Activated CD4-positive, alpha-beta T cell treated with anti-CD3 and anti-CD28 coated beads, Interleukin-2, amount 10 ng/mL, durations not matched to agents 7 days and 5 days (primary cell): ENCODE data around the gene SLC7A8. TPM values are rescaled to one million over a fixed set of nuclear protein-coding genes. Genes with fewer than 3 reads are reported as not detected.

Source experiments
- CTCF ChIA-PET: fragments of 350-600 bp; sonication (Branson Sonifier 250); formaldehyde crosslinking; loops from one replicate; lab custom pipeline; 2021; ENCODE audit warnings: antibody characterized with exemption; lab: Charles Lee
- POLR2A ChIA-PET: fragments of 350-600 bp; sonication (Branson Sonifier 250); formaldehyde crosslinking; loops from one replicate; lab custom pipeline; 2021; ENCODE audit warnings: antibody characterized with exemption; lab: Charles Lee
- DNase-seq: peaks from one replicate; pipeline ENCODE4 v3.0.0-alpha.2; 2020
- H3K27ac Mint-ChIP-seq: one replicate; pipeline ENCODE4 v1.8.0; 2021; ENCODE audit warnings: mild to moderate bottlenecking, moderate library complexity, mixed read lengths
- H3K27me3 Mint-ChIP-seq: one replicate; pipeline ENCODE4 v1.8.0; 2021; ENCODE audit warnings: mixed read lengths
- H3K36me3 Mint-ChIP-seq: one replicate; pipeline ENCODE4 v1.8.0; 2021; ENCODE audit warnings: low read depth, mixed read lengths
- H3K4me1 Mint-ChIP-seq: one replicate; pipeline ENCODE4 v1.8.0; 2021; ENCODE audit warnings: mixed read lengths
- H3K4me3 Mint-ChIP-seq: one replicate; pipeline ENCODE4 v1.8.0; 2021; ENCODE audit warnings: mild to moderate bottlenecking, moderate library complexity, mixed read lengths
- H3K9me3 Mint-ChIP-seq: one replicate; pipeline ENCODE4 v1.8.0; 2021; ENCODE audit warnings: mixed read lengths
- total RNA-seq, 2 experiments: library from RNA; stranded (reverse); gene quantifications; one replicate each; pipeline ENCODE4 v1.2.3, GENCODE V29; 2021

Gene SLC7A8
- total RNA-seq, 2 experiments from 2014 or later: 0.27 to 0.64 TPM

DNA sequence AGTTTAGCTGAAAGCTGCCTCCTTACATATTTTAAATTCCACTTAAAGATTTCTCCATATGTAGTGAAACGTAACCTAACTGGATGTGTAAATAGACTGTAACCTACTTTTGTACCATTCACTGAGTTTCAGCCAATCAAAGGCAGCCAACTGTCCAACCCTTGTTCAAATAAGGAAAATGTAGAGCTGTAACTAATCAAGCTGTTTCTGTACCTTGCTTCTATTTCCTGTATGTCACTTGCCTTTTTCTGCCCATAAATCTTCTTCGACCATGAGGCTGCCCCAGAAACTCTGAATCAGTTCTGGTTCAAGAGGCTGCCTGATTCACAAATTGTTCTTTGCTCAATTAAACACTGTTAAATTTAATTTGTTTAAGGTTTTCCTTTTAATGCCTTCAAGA is 6.3 kb downstream of the SLC7A8 start:
- H3K4me1 Mint-ChIP-seq: peaks cover 8% of the 10 kb centered on the region
- no peak for DNase-seq
- H3K9me3 Mint-ChIP-seq: no peaks in the 10 kb centered on the region
- H3K36me3 Mint-ChIP-seq: no peaks in the 10 kb centered on the region
- ChIA-PET POLR2A (no interaction called here), CTCF (interaction anchor here (0.6 to 1.7 kb wide), 7 partner anchors 9 to 1859 kb away, joined by 3 to 5 read pairs (median 3); no protein-coding TSS in a partner anchor)
- H3K27me3 Mint-ChIP-seq: peaks cover 28% of the 10 kb centered on the region
- no peak overlapping the region for H3K4me3 Mint-ChIP-seq
- H3K27ac Mint-ChIP-seq: no peak overlapping the region

DNA sequence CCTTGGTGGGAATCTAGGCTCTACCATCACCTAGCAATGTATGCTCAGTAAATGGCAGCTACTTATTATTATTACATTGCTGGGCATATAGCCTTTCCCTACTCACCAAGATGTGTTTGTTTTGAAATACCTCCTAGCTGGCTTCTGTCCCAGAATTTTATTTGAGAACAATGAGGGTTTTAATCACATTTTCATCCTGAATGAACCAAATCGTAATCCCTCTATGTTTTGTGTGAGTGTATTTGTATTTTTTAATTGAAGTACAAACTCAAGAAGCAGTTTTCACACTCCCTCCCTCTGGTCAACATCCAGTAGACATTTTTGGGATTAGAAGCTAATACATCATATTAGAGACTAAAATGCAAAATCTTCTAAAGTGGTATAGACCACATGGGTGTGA is 7.6 kb downstream of the SLC7A8 start:
- H3K27ac Mint-ChIP-seq: no peak overlapping the region
- CTCF ChIA-PET: interaction anchor here (1.7 to 2.5 kb wide), 2 partner anchors 8 to 55 kb away, joined by 5 to 12 read pairs; no protein-coding TSS in a partner anchor
- H3K27me3 Mint-ChIP-seq: peaks cover 24% of the 10 kb centered on the region
- H3K4me3 Mint-ChIP-seq: no peak overlapping the region
- POLR2A ChIA-PET: no interaction called here
- no peaks in the 10 kb centered on the region for H3K36me3 Mint-ChIP-seq
- no peak for DNase-seq
- H3K9me3 Mint-ChIP-seq: no peaks in the 10 kb centered on the region
- peaks cover 9% of the 10 kb centered on the region for H3K4me1 Mint-ChIP-seq

DNA sequence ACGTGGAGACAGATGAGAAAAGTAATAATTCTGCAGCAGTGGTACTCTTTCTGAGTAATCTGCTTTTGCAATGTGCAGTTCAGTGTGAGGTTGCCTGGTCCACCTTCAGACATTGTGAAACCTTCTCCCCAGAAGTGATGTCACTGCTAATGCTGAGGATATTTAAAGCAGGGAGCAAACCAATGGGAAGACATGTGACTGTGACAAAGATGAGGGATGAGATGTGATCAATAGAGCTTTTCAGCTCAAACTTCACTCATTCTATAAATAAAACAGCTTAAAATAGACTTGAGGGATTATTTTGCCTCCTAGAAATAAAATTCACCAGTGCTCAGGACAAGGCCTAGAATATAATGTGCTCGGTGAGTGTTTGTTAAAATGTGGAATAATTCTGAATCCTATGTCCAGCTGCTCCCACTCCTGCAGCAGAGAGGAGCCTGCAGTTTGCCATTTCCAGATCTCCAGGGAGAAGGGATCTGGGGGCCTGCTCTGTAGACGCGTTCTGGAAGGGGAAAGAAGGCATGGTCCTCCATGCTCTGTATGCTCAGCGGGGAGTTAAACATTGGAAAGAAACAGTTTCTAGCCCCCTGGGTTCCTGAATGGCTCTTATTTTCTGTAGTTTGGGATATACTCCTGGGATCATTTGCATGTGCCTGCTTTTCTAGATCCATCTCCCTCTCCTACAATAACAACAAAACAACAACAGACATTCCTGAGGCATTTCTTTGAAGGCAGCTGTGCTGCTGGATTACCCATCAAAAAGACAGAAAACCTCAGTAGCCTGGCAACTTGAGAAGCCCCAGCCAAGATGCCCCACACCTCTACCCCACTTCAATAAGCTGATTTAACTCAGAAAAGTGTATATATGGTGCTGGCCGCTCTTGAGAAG is 8.9 kb downstream of the SLC7A8 start:
- H3K4me3 Mint-ChIP-seq: no peak overlapping the region
- no peak overlapping the region for H3K27ac Mint-ChIP-seq
- no peaks in the 10 kb centered on the region for H3K36me3 Mint-ChIP-seq
- no peaks in the 10 kb centered on the region for H3K9me3 Mint-ChIP-seq
- peaks cover 17% of the 10 kb centered on the region for H3K27me3 Mint-ChIP-seq
- CTCF ChIA-PET: interaction anchor here (2.5 kb wide), 1 partner anchor 54 kb away, joined by 12 read pairs; no protein-coding TSS in a partner anchor
- peaks cover 9% of the 10 kb centered on the region for H3K4me1 Mint-ChIP-seq
- POLR2A ChIA-PET: no interaction called here
- DNase-seq: no peak

DNA sequence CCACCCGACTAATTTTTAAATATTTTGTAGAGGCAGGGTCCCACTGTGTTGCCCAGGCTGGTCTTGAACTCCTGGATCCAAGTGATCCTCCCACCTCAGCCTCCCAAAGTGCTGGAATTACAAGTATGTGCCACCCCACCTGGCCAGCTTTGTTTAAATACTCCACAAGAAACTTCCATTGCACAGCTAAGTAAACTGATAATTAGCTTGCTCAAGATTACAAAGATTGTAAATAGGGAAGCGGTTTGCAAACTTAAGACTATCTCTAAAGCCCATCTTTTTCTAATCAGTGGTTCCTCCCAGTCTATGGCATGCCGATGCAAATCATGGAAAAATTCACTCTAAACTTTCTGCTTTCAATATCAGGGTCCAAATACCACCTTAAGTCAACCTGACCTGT is 9.7 kb downstream of the SLC7A8 start:
- Mint-ChIP-seq H3K4me3 (no peak overlapping the region), H3K27ac (no peak overlapping the region), H3K9me3 (no peaks in the 10 kb centered on the region), H3K4me1 (peaks cover 9% of the 10 kb centered on the region), H3K27me3 (peaks cover 12% of the 10 kb centered on the region), H3K36me3 (no peaks in the 10 kb centered on the region)
- CTCF ChIA-PET: interaction anchor here (2.5 kb wide), 1 partner anchor 53 kb away, joined by 12 read pairs; no protein-coding TSS in a partner anchor
- POLR2A ChIA-PET: no interaction called here
- no peak for DNase-seq

DNA sequence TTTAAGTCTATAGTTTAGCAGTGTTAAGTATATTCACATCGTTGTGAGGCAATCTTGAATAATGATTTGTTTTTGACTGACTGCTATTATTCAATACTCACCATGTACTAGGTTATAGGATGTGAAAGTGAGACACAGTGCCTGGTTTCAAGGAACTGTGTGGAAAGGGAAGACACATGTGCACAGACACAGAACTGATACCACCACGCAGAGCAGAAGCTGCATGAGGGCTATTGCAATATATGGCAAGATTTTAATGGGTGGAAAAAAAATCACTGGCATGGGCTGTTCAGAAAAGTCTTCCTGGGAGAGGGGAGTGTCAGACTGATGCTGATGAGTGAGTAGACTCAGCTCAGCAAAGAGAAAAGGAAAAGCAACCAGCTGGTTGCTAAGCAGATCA is 10.4 kb downstream of the SLC7A8 start:
- Mint-ChIP-seq H3K36me3 (no peaks in the 10 kb centered on the region), H3K4me1 (peaks cover 9% of the 10 kb centered on the region), H3K4me3 (no peak overlapping the region), H3K27ac (no peak overlapping the region), H3K27me3 (peaks cover 12% of the 10 kb centered on the region), H3K9me3 (no peaks in the 10 kb centered on the region)
- ChIA-PET CTCF (interaction anchor here (1.6 kb wide), 1 partner anchor 52 kb away, joined by 3 read pairs; no protein-coding TSS in a partner anchor), POLR2A (no interaction called here)
- no peak for DNase-seq

DNA sequence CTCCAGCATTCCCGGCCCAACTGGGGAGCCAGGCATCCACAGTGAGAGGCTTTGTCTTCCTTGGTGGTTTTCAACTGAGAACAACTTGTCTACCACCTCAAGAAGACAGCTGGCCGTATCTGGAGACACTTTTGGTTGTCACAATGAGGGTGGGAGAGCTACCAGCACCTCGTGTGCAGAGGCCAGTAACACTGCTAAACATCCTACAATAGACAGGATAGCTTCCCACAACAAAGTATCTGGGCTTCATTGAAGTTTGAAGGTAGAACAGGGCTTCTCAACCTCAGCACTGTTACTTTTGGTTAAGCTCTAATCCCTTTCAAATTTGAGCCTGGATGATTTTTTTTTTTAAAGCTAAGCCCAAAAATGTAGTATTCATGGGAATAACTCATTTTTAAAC is 10.9 kb downstream of the SLC7A8 start:
- H3K4me3 Mint-ChIP-seq: no peak overlapping the region
- peak; percentile 9 for DNase-seq
- no peak overlapping the region for H3K27ac Mint-ChIP-seq
- H3K27me3 Mint-ChIP-seq: peaks cover 15% of the 10 kb centered on the region
- POLR2A ChIA-PET: no interaction called here
- no peaks in the 10 kb centered on the region for H3K9me3 Mint-ChIP-seq
- H3K4me1 Mint-ChIP-seq: peaks cover 9% of the 10 kb centered on the region
- CTCF ChIA-PET: interaction anchor here (1.6 kb wide), 1 partner anchor 52 kb away, joined by 3 read pairs; no protein-coding TSS in a partner anchor
- H3K36me3 Mint-ChIP-seq: no peaks in the 10 kb centered on the region

DNA sequence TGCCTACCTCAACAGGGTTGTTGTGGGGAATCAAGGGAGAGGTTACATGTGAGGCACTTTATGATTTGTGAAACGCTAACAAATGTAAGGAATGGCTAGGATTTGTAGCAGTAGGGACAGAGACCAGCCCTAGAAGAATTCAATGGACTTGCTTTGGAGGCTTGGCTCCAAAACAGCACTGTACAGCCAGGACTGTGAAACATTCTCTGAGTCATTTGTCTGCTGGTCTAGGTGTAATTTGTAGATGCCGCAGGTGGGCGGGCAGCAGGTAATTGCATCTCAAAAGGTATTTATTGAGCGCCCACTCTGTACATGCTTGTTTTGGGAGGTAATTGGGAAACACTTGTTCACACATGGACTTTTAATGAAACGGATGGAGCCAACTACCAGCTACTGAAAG is 11.4 kb downstream of the SLC7A8 start:
- Mint-ChIP-seq H3K36me3 (no peaks in the 10 kb centered on the region), H3K4me3 (no peak overlapping the region), H3K27ac (no peak overlapping the region), H3K27me3 (peaks cover 11% of the 10 kb centered on the region), H3K9me3 (no peaks in the 10 kb centered on the region), H3K4me1 (peaks cover 9% of the 10 kb centered on the region)
- no peak for DNase-seq
- POLR2A ChIA-PET: no interaction called here
- CTCF ChIA-PET: interaction anchor here (1.6 kb wide), 1 partner anchor 51 kb away, joined by 3 read pairs; no protein-coding TSS in a partner anchor

DNA sequence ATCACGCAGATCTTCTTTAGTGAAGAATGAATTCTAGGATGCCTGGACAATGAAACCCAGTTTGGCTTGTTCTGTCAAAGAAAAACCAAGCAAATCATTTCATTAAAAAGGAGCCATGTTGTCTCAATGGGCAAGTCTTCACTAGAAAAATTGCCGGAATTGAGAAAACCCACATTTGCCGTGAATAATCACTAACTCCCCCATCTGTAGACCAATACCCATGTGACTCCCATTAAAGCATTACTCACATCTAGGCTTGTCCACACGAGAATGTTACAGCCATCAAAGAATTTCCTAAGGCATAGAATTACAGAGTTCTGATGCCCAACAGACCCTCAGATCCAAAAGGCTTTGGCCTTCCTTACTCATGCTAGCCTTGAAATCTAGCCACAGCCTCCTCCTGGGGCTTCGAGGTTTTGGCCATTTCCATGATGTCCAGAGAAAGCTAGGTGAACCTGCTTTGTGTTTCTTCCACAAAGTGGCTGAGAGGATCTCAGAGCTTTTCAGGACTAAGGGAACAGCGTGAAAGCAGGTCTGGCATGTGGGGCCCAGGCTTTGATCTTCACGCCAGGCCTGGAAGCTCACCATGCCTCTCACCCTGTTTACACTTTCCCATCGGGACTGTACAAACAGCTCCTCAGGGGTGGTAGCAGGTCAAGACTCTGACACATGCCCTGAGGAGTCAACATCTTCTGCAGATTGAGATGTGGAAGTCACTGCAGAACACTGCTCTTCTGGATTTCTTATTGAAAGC is 12.1 kb downstream of the SLC7A8 start:
- no peak overlapping the region for H3K4me3 Mint-ChIP-seq
- H3K27me3 Mint-ChIP-seq: peaks cover 11% of the 10 kb centered on the region
- H3K27ac Mint-ChIP-seq: no peak overlapping the region
- no peak for DNase-seq
- CTCF ChIA-PET: interaction anchor here (0.7 to 1.6 kb wide), 2 partner anchors 9 to 51 kb away, joined by 3 read pairs; no protein-coding TSS in a partner anchor
- POLR2A ChIA-PET: no interaction called here
- H3K36me3 Mint-ChIP-seq: no peaks in the 10 kb centered on the region
- H3K9me3 Mint-ChIP-seq: no peaks in the 10 kb centered on the region
- peaks cover 9% of the 10 kb centered on the region for H3K4me1 Mint-ChIP-seq

DNA sequence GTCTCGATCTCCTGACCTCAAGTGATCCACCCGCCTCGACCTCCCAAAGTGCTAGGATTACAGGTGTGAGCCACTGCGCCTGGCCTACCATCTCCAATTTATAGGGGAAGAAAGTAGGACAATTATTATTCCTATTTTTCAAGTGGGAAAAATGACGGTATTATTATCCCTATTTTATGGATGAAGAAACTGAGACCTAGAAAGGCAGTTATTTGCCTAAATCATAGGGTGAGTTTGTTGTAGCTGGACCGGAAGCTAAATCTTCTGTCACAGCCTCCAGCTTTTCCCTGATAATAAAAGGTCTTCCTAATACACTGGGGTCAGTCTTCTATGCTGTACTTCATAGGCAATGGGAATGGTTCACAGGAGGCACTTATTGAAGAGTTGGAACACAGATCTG is 13.8 kb downstream of the SLC7A8 start:
- CTCF ChIA-PET: interaction anchor here (0.9 to 1.1 kb wide), 3 partner anchors 17 to 75 kb away, joined by 3 read pairs; partner anchors contain the start of genes ACIN1 and C14orf119
- Mint-ChIP-seq H3K27me3 (peaks cover 7% of the 10 kb centered on the region), H3K9me3 (no peaks in the 10 kb centered on the region), H3K4me3 (no peak overlapping the region), H3K36me3 (no peaks in the 10 kb centered on the region), H3K4me1 (peaks cover 9% of the 10 kb centered on the region), H3K27ac (no peak overlapping the region)
- no peak for DNase-seq
- POLR2A ChIA-PET: no interaction called here

DNA sequence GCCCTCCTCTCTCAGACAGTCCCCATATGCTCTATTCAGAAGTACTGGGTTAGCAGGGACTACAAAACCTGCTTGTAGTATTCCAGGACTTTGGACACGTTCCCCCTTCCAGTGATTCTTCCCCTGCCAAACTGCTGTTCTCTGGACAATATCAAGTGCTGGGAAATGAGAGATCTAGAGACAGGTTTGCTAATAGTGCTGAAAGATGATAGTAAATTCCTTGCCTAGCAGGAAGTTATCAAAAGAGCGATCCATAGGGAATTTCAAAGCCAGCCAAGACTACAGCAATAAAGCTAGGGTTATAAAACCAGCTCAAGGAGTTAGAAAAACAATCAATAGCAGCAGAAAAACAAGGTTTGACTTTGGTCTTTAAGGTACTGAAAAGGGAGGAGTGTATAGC is 15.2 kb downstream of the SLC7A8 start:
- no peaks in the 10 kb centered on the region for H3K9me3 Mint-ChIP-seq
- no peak overlapping the region for H3K27ac Mint-ChIP-seq
- ChIA-PET POLR2A (no interaction called here), CTCF (interaction anchor here (0.6 to 1.7 kb wide), 2 partner anchors 9 to 230 kb away, joined by 3 to 5 read pairs; no protein-coding TSS in a partner anchor)
- no peaks in the 10 kb centered on the region for H3K36me3 Mint-ChIP-seq
- H3K27me3 Mint-ChIP-seq: peaks cover 7% of the 10 kb centered on the region
- no peak for DNase-seq
- no peak overlapping the region for H3K4me3 Mint-ChIP-seq
- H3K4me1 Mint-ChIP-seq: peaks cover 8% of the 10 kb centered on the region

DNA sequence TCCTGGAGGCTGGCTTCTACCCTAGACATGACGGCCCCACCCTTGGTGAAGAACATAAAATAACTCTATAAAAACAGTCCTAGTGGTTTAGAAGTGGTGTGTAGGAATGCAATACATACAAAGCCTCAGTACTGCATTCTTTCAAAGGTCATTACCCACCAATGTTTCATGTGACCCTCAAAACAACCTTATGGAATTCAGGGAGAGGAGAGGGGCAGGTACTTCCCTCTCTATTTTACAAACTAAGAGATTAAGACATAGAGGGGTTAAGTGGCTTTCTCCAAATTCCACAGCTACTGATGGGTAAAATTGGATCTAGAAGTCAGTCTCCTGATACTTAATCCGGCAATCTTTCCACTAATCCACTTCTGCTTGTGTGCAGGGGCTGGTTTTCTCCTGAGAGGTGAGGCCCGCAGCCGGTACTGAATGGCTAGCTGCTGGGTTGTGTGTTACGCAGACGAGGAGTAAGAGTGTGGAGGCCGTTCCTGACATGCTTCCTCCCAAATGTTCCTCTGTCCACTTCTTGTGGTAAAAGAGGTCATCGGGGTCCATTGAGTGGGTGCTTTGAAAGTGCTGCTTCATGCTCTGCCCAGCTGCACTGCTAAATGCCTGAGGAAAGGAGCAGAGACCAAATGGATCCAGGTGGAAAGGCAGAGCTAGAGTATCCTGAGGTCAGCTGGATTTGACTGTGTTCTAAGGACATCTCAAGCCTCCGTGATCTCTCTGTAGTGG is 16.2 kb downstream of the SLC7A8 start:
- Mint-ChIP-seq H3K9me3 (no peaks in the 10 kb centered on the region), H3K27me3 (peaks cover 3% of the 10 kb centered on the region), H3K36me3 (no peaks in the 10 kb centered on the region), H3K27ac (no peak overlapping the region), H3K4me3 (no peak overlapping the region), H3K4me1 (peaks cover 2% of the 10 kb centered on the region)
- DNase-seq: no peak
- CTCF ChIA-PET: interaction anchor here (1.3 to 1.7 kb wide), 2 partner anchors 10 to 47 kb away, joined by 3 to 5 read pairs; no protein-coding TSS in a partner anchor
- POLR2A ChIA-PET: no interaction called here

DNA sequence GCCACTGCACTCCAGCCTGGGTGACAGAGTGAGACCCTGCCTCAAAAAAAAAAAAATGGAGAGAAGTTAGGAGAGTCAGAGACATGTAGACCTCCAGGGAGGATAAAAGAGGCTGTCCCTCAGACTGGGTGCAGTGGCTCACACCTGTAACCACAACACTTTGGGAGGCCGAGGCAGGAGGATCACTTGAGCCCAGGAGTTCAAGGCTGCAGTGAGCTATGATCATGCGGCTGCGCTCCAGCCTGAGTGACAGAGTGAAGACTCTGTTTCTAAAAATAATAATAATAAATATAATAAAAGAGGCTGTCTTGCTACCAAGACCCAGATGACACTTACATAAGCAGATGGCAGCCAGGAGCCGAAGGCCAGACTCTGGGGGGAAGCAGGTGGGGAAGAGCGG is 18.5 kb downstream of the SLC7A8 start:
- peaks cover 3% of the 10 kb centered on the region for H3K27me3 Mint-ChIP-seq
- CTCF ChIA-PET: no interaction called here
- POLR2A ChIA-PET: no interaction called here

More for the DNA sequence above, 18.5 kb downstream of the SLC7A8 start:
- H3K9me3 Mint-ChIP-seq: no peaks in the 10 kb centered on the region
- no peaks in the 10 kb centered on the region for H3K36me3 Mint-ChIP-seq
- peaks cover 7% of the 10 kb centered on the region for H3K4me1 Mint-ChIP-seq
- no peak overlapping the region for H3K4me3 Mint-ChIP-seq
- no peak overlapping the region for H3K27ac Mint-ChIP-seq
- no peak for DNase-seq
